Glutamatergic neuron (in vitro differentiated cells): ENCODE measurements around the gene TM2D1. TPM values are rescaled to one million over a fixed set of nuclear protein-coding genes. Genes with fewer than 3 reads are reported as not detected.
"Not testable (repeated sequence)": the region's sequence is repeated elsewhere in the genome, so short reads cannot be mapped to it uniquely, and the experiment has no call there.

Experiments used
- DNase-seq: peaks from one replicate; pipeline ENCODE4 v3.0.0; 2022
- H3K27ac Mint-ChIP-seq: one replicate; pipeline ENCODE4 v1.8.0; 2020; ENCODE audit warnings: mild to moderate bottlenecking, mixed read lengths, inconsistent platforms; ENCODE audit not compliant: unreplicated experiment
- H3K27me3 Mint-ChIP-seq: one replicate; pipeline ENCODE4 v1.8.0; 2020; ENCODE audit warnings: mild to moderate bottlenecking, moderate library complexity, mixed read lengths, inconsistent platforms; ENCODE audit not compliant: unreplicated experiment
- H3K36me3 Mint-ChIP-seq: one replicate; pipeline ENCODE4 v1.8.0; 2020; ENCODE audit warnings: mild to moderate bottlenecking, mixed read lengths, inconsistent platforms; ENCODE audit not compliant: unreplicated experiment
- H3K4me1 Mint-ChIP-seq: one replicate; pipeline ENCODE4 v1.8.0; 2020; ENCODE audit warnings: mild to moderate bottlenecking, low read depth, mixed read lengths, inconsistent platforms; ENCODE audit not compliant: unreplicated experiment
- H3K4me3 Mint-ChIP-seq: one replicate; pipeline ENCODE4 v1.8.0; 2020; ENCODE audit warnings: mild to moderate bottlenecking, mixed read lengths, inconsistent platforms; ENCODE audit not compliant: unreplicated experiment
- H3K9me3 Mint-ChIP-seq: one replicate; pipeline ENCODE4 v1.8.0; 2020; ENCODE audit warnings: mild to moderate bottlenecking, moderate library complexity, mixed read lengths, inconsistent platforms; ENCODE audit not compliant: unreplicated experiment
- total RNA-seq: library from RNA; stranded (reverse); fragmentation: NEBNext Ultra II Directional; extraction: Animal tissue kit (Norgen Biotek cat#: 25700); gene quantifications from one replicate; pipeline ENCODE4 v1.2.1, GENCODE V29; 2021; ENCODE audit not compliant: unreplicated experiment
- TF ChIP-seq, protein P1 (sequence below): fragments of 200-600 bp; sonication (generic); IDR thresholded peaks from one replicate; pipeline ENCODE4 v1.5.0; 2021; ENCODE audit not compliant: partially characterized antibody, unreplicated experiment

TM2D1 gene
- total RNA-seq, 1 donor from 2014 or later, result 21.1 TPM

GRCh38 chr1:61692155-61692800 is 32.7 kb downstream of the TM2D1 start:
- DNase-seq, result no peak
- H3K4me1 Mint-ChIP-seq, result no peaks in the 10 kb centered on the region
- H3K36me3 Mint-ChIP-seq, result no peaks in the 10 kb centered on the region
- H3K9me3 Mint-ChIP-seq, result no peaks in the 10 kb centered on the region
- H3K4me3 Mint-ChIP-seq, result no peak overlapping the region
- TF ChIP-seq, protein P1, sequence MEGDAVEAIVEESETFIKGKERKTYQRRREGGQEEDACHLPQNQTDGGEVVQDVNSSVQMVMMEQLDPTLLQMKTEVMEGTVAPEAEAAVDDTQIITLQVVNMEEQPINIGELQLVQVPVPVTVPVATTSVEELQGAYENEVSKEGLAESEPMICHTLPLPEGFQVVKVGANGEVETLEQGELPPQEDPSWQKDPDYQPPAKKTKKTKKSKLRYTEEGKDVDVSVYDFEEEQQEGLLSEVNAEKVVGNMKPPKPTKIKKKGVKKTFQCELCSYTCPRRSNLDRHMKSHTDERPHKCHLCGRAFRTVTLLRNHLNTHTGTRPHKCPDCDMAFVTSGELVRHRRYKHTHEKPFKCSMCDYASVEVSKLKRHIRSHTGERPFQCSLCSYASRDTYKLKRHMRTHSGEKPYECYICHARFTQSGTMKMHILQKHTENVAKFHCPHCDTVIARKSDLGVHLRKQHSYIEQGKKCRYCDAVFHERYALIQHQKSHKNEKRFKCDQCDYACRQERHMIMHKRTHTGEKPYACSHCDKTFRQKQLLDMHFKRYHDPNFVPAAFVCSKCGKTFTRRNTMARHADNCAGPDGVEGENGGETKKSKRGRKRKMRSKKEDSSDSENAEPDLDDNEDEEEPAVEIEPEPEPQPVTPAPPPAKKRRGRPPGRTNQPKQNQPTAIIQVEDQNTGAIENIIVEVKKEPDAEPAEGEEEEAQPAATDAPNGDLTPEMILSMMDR, result no peak
- H3K27me3 Mint-ChIP-seq, result no peaks in the 10 kb centered on the region
- no peak overlapping the region for H3K27ac Mint-ChIP-seq

DNA sequence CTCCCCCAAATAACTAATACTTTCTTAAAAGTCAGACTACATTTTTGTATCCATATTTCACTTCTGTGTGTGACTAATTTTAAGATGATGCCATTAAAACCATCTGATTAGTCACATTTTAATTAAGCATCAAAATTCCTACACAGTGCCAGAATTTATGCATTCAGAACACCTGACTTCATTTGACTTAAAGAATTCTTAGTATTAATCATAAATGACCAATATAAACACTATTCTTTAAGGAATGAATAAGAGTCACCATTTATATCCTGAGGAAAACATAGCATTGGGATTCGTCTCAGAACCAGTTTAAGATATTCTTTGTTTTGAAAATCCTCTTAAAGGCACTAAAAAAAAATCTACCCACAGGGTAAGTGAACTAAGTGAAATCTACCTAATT is 37.0 kb downstream of the TM2D1 start:
- Mint-ChIP-seq H3K9me3 (peaks cover 1% of the 10 kb centered on the region), H3K27ac (no peak overlapping the region), H3K4me1 (no peaks in the 10 kb centered on the region), H3K27me3 (no peaks in the 10 kb centered on the region), H3K36me3 (no peaks in the 10 kb centered on the region), H3K4me3 (no peak overlapping the region)
- TF ChIP-seq, protein P1, result no peak
- DNase-seq, result no peak

- TF ChIP-seq, protein P1, result no peak
- H3K36me3 Mint-ChIP-seq, result no peaks in the 10 kb centered on the region
- no peaks in the 10 kb centered on the region for H3K4me1 Mint-ChIP-seq
- H3K27ac Mint-ChIP-seq, result no peak overlapping the region
- no peaks in the 10 kb centered on the region for H3K27me3 Mint-ChIP-seq
- H3K4me3 Mint-ChIP-seq, result no peak overlapping the region
- no peak for DNase-seq
- peaks cover 1% of the 10 kb centered on the region for H3K9me3 Mint-ChIP-seq
Observed at GRCh38 chr1:61682891-61683290, 42.0 kb downstream of the TM2D1 start.

GRCh38 chr1:61680500-61680899 is 44.4 kb downstream of the TM2D1 start:
- DNase-seq, result no peak
- no peaks in the 10 kb centered on the region for H3K27me3 Mint-ChIP-seq
- H3K36me3 Mint-ChIP-seq, result no peaks in the 10 kb centered on the region
- TF ChIP-seq, protein P1, result no peak
- no peak overlapping the region for H3K27ac Mint-ChIP-seq
- H3K4me3 Mint-ChIP-seq, result no peak overlapping the region
- no peaks in the 10 kb centered on the region for H3K9me3 Mint-ChIP-seq
- no peaks in the 10 kb centered on the region for H3K4me1 Mint-ChIP-seq

GRCh38 chr1:61676881-61677280 is 48.1 kb downstream of the TM2D1 start:
- not testable (repeated sequence) for H3K27me3 Mint-ChIP-seq, H3K4me1 Mint-ChIP-seq, H3K36me3 Mint-ChIP-seq, DNase-seq, H3K9me3 Mint-ChIP-seq, H3K27ac Mint-ChIP-seq, H3K4me3 Mint-ChIP-seq
